Activated gamma-delta T cell (primary cell): Measurements from ENCODE around the gene A4GNT.
"Not testable (repeated sequence)": the region's sequence is repeated elsewhere in the genome, so short reads cannot be mapped to it uniquely, and the experiment has no call there.

ENCODE experiments used
- DNase-seq: peaks from one replicate; lab custom pipeline; 2025; lab: John Stamatoyannopoulos, UW
- total RNA-seq, 2 donors: gene quantifications; one replicate each; lab custom pipeline; 2026; lab: John Stamatoyannopoulos, UW

The A4GNT gene
- 0 reads per million in 2 donors for total RNA-seq

DNA sequence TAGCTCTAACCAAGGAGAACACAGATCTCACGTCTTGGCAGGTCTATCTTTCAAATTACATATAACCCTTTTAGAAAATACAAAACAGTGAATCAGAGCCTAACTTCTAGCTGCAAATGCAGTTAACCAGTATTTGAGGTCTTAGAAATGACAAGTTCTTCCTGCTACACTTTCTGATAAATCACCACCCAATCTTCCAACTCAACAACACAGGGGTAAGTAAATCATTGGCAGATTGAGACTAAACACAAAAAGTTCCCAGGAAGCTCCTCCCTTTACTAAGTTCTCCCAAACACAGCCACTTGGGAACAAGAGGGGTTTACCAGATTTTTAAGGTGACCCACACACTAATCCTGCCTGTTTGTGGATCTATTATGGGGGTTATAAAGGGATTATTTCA, at the start of gene A4GNT:
TSS of gene A4GNT (minus strand) at position 152 of the 400 bp plus-strand sequence. CDS start 1,134 bp downstream, outside the sequence.
- DNase-seq: no peak

DNA sequence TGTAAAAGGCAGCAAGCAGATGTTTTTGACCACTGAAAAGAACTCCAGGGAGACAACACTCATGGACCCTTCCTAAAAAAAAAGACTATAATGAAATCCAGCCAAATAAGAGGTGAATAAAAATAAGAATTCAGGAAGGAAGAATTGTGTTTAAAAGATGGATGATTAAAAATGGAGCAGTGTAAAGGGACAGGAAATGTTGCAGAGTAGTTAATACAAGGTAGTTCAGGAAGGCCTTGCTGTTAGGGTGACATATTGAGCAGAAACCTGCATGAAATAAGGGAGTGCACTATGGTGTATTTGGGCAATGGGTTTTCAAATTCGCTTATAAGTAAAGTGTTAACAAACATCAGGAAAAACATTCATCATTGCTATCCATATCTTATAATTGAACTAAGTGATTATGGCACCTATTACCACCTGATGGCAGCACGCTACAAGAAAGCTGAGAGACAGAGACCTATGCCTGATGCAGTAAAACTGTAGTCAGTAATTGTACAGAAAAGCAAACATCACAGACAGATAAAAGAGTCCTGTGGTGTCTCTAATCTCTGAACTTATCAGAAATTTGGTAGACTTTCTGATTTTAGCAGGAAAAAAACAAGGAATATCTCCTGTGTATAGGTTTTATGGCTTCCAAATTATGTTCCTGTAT, 48.3 kb upstream of the A4GNT start:
- no peak for DNase-seq

GRCh38 chr3:138174421-138175131, 42.4 kb upstream of the A4GNT start, which contains the start of gene DBR1:
DBR1 (minus strand) TSS chr3:138174921; CDS start chr3:138174795, 126 bp downstream.
- DNase-seq: peak; percentile 41

DNA sequence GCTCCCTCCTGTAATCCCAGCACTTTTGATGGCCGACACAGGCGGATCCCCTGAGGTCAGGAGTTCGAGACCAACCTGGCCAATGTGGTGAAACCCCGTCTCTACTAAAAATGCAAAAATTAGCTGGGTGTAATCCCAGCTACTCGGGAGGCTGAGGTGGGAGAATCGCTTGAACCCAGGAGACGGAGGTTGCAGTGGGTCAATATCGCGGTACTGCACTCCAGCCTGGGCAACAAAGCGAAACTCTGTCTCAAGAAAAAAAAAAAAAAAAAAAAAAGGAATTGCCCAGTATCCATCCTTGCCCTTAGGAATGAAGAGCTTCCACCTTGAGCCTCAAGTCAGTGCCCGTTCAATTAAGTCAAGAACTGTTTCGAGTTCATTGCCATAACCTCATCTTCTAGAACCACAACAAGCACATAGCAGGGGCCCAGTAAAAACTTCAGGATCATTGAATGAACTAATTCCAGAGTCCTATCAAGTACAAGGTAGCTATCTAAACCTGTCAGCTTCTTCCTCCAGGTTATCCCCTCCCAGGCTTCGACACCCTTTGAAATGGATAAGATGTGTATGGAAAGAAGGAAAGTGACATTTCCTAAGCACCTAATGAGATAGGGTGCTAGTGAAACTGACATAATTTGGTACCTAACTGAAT, 41.7 kb upstream of the A4GNT start:
- no peak for DNase-seq

DNA sequence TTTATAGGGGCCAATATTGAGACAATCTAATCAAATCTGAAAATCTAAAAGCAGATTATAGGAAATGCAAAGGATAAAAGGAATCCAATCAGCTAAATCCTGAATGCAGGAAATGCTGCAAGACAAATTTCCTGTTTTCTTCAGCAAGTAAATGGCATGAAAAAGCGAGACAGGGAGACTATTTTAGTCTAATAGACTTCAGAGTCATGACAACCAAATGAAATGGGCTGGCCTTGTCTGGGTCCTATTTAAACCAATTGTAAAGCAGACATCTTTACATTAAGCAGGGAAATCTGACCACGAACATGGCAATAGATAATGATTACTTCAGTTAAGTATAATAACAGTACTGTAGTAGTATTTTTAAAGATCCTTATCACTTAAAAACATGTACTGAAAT, 40.4 kb upstream of the A4GNT start:
- no peak for DNase-seq

GRCh38 chr3:138165061-138165460, 32.9 kb upstream of the A4GNT start:
- no peak for DNase-seq

GRCh38 chr3:138157743-138158142, 25.6 kb upstream of the A4GNT start:
- DNase-seq: no peak

GRCh38 chr3:138154534-138154933, 22.3 kb upstream of the A4GNT start:
- DNase-seq: no peak

- DNase-seq: no peak
Measured at GRCh38 chr3:138148503-138148902, 16.3 kb upstream of the A4GNT start.

GRCh38 chr3:138142181-138142580, 10.0 kb upstream of the A4GNT start:
- DNase-seq: not testable (repeated sequence)

GRCh38 chr3:138140940-138141339, 8.8 kb upstream of the A4GNT start:
- DNase-seq: no peak

DNA sequence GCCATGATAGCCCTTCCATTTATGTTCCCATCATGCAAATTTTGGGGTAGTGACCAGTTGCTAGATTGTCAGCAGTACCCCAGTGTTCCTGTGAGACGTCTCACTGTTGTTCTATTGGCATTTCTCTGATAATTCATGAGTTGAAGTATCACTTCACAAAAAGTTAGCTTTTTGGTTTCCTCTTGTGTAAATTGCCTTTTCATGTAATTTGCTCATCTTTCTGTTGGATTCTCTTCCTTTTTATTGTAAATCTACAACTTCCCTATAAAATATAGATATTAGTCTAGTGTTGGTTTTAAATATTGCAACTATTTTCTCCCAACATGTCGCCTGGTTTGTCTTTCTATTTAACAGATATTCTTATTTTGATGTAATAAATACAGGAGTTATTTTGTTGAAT, 7.5 kb upstream of the A4GNT start:
- DNase-seq: no peak

- no peak for DNase-seq
Measured at GRCh38 chr3:138137861-138138260, 5.7 kb upstream of the A4GNT start.

DNA sequence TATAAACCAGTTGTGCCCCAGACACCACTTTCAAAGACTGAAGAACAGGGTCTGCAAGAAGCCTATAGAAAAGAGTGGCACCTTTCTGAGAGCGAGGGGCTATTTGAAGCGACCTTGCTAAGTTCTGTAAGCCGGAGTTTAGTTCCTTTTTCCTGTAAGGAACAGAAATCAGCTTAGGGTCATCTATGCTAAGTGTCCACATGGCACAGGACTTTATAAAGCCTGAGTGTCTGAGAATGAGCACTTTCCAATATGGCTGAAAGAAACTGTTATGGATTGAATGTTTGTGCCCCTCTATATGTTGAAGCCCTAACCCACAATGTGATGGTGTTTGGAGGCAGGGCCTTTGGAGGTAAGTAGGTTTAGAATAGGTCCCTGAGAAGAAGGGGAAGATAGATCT, 4.0 kb upstream of the A4GNT start:
- DNase-seq: no peak

DNA sequence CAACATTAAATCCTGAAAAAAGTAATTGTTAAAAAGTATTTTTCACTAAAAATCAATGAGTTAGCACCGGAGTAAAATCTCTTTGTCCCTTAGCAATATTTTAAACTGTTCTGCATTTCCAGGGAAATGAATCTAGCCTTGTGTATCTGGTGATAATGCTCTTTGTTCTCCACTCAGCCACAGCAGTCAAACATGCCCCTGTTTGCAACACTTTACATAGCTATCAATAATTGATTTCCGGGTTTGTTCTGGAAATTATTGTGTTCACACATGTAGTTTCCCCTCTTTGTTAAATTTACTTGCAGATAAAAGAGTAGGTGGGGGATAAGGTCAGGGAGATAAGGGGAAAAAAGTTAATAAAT, 3.6 kb upstream of the A4GNT start:
- DNase-seq: no peak

- DNase-seq: no peak
Measured at GRCh38 chr3:138135146-138135832, 3.1 kb upstream of the A4GNT start.

DNA sequence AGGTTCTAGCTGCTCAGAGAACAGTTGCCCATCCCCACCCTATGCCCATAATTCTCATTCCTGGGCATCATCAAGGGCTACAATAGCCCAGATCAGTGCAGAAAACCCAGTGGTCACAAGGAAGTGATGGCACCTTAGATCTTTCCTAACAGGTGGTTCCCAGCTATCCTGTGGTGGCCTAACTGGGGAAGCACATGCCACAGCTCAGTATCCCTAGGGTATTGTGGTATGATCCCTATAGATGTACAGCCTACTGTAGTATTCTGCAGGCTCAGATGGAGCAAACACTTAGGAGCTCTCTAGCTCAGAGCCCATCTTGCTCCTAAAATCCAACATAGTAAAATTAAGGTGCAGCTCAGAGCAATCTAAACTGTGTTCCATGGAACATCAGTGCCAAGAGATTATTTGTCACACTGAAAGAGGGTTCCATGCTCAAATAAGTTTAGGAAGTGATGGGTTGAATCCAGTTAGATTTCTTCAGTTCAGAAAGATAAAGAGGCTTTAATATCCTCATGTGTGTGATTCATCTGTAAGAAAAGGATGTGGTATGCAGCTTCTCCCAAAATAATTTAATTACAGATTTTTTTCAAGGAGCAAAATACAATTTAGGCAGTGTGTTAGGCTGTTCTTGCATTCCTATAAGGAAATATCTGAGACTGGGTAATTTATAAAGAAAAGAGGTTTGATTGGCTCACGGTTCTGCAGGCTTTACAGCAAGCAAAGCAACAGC, 4.4 kb downstream of the A4GNT start:
- no peak for DNase-seq

DNA sequence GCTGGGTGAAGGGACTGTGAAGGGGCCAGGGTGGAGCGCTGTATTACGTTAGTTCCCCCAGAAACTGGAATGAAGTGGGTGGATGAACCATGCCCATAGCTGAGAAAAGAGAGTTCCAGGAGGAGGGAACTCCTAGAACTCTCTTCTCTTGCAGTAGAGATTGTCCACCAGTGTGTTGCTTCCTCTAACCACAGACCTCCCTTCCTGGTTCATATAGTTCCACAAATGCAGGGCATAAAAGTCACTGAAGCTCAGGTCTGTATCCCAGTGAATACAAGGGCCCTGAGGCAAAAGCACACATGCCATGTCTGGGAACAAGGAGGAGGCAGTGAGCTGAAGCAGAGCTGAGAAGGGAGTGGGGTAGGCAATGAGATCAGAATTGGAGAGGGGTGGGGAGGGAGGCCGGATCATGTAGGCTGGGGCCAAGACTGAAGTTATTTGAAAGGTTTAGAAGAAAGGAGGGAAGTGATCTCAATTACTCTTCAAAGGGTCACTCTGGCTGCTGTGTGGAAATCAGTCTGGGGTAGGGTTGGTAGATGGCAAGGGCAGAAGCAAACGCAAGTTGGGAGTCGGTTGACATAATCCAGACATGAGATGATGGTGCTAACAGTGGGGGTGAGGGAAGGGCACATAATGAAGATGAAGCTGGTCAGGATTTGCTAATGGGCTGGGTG, 6.5 kb downstream of the A4GNT start:
- DNase-seq: no peak

DNA sequence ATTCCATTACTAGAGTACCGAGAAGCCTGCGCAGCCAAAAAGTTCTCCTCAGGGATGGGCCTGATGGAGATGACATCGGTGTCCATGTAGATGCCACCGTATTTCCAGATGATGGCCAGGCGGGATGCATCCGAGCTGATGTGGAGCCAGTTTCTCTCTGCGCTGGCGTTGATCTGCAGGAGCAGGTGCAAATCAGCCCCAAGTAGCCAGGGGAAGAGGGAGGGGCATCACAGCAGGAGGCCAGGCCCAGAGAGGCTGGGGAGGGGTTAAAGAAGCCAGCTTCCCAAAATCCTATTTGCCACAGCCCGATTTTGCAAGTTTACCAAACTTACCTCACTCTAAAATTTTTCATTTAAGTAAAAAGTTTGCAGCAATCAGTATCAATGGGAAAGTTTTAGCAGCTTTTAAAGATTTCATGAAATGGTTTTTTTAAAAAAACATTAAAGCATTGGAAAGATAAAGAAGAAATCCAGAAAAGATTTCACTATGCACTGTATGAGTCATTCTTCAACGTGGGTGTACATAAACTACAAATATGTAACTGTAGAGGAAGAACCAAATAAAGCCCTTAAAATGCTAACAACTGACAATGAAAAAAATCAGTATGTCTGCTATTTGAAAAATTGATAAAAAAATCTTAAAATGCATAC, 7.4 kb downstream of the A4GNT start:
- DNase-seq: no peak

DNA sequence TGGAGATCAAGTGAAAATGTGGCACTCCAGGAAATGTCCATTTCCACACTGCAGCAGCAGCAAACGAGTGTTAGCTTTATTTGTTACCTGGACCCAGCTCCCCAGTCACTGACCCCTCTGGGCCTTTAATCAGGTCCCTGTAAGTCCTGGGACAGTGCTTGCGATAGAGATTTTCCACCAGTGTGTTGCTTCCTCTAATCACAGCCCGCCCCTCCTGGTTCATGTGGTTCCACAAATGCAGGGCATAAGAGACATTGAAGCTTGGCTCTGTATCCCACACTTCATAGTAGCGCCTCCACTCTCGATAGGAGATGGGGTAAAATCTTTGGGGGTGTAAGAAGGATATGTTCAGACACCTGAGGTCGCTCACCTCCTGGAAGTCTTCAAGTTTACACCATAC, 8.0 kb downstream of the A4GNT start:
- no peak for DNase-seq

DNA sequence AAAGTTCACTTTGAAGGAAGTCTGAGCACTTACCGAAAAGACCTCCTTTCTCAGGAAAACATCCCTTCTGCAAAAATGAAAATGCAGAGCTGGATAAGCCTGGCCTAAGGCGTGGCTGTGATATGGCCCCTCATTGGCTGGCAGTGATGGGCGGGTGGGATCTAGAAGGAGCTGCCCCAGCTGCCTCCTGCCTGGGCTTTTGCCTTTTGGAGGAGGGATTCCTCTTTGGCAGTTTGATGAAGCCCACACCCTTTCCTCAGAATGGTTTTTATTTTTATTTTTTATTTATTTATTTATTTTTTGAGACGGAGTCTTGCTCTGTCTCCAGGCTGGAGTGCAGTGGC, 12.8 kb downstream of the A4GNT start:
- no peak for DNase-seq
